H9 (cell line): ENCODE data around the gene CDK2. TPM values are rescaled to one million over a fixed set of nuclear protein-coding genes. Genes with fewer than 3 reads are reported as not detected.

ENCODE experiments used
- DNase-seq: peaks from one replicate; pipeline ENCODE4 v3.0.0-alpha.2; 2017
- H2AFZ ChIP-seq: one replicate; pipeline ENCODE4 v1.6.1; 2013; ENCODE audit warnings: mild to moderate bottlenecking, low read length, control low read depth, moderate library complexity
- H2AK5ac ChIP-seq: 2 replicates; pipeline ENCODE4 v1.6.1; 2013; ENCODE audit warnings: low read length, control low read depth, mixed read lengths; ENCODE audit not compliant: insufficient read length
- H2BK120ac ChIP-seq: one replicate; pipeline ENCODE4 v1.6.1; 2013; ENCODE audit warnings: low read depth, mild to moderate bottlenecking, low read length, control low read depth, inconsistent platforms; ENCODE audit not compliant: poor library complexity, severe bottlenecking
- H2BK12ac ChIP-seq: 2 replicates; pipeline ENCODE4 v1.6.1; 2013; ENCODE audit warnings: low read length, control low read depth, mixed read lengths, low read depth; ENCODE audit not compliant: insufficient read length
- H2BK15ac ChIP-seq: 2 replicates; pipeline ENCODE4 v1.6.1; 2013; ENCODE audit warnings: low read depth, low read length, control low read depth
- H2BK20ac ChIP-seq: one replicate; pipeline ENCODE4 v1.6.1; 2013; ENCODE audit warnings: low read depth, mild to moderate bottlenecking, low read length, control low read depth, inconsistent platforms; ENCODE audit not compliant: poor library complexity, severe bottlenecking
- H2BK5ac ChIP-seq: 2 replicates; pipeline ENCODE4 v1.6.1; 2013; ENCODE audit warnings: low read length, control low read depth, mixed read lengths; ENCODE audit not compliant: insufficient read length
- H3K14ac ChIP-seq: 2 replicates; pipeline ENCODE4 v1.6.1; 2013; ENCODE audit warnings: low read length, control low read depth; ENCODE audit not compliant: insufficient read depth
- H3K18ac ChIP-seq: 2 replicates; pipeline ENCODE4 v1.6.1; 2013; ENCODE audit warnings: low read depth, mild to moderate bottlenecking, mixed read lengths, low read length, control low read depth; ENCODE audit not compliant: insufficient read length
- H3K23ac ChIP-seq: 2 replicates; pipeline ENCODE4 v1.6.1; 2013; ENCODE audit warnings: low read length, control low read depth, mixed read lengths, low read depth; ENCODE audit not compliant: insufficient read length
- H3K23me2 ChIP-seq: 2 replicates; pipeline ENCODE4 v1.6.1; 2013; ENCODE audit warnings: low read depth, mild to moderate bottlenecking, mixed read lengths, low read length, control low read depth; ENCODE audit not compliant: insufficient read length, poor library complexity, severe bottlenecking
- H3K27ac ChIP-seq: 2 replicates; pipeline ENCODE4 v1.5.1; 2013; ENCODE audit warnings: low read length, control low read depth, mixed read lengths, low read depth; ENCODE audit not compliant: insufficient read length
- H3K27me3 ChIP-seq: 2 replicates; pipeline ENCODE4 v1.6.1; 2013; ENCODE audit warnings: low read length, control low read depth, inconsistent platforms; ENCODE audit not compliant: insufficient read depth
- H3K4ac ChIP-seq: 2 replicates; pipeline ENCODE4 v1.6.1; 2013; ENCODE audit warnings: low read depth, mild to moderate bottlenecking, control low read depth, inconsistent platforms, low read length, moderate library complexity
- H3K4me1 ChIP-seq: 2 replicates; pipeline ENCODE4 v1.6.1; 2013; ENCODE audit warnings: low read length, control low read depth, inconsistent platforms; ENCODE audit not compliant: insufficient read depth
- H3K4me2 ChIP-seq: 2 replicates; pipeline ENCODE4 v1.6.1; 2013; ENCODE audit warnings: low read length, control low read depth, mixed read lengths; ENCODE audit not compliant: insufficient read length, insufficient read depth
- H3K56ac ChIP-seq: 2 replicates; pipeline ENCODE4 v1.6.1; 2013; ENCODE audit warnings: low read depth, mild to moderate bottlenecking, mixed read lengths, low read length, control low read depth; ENCODE audit not compliant: insufficient read length
- H3K79me1 ChIP-seq: 2 replicates; pipeline ENCODE4 v1.6.1; 2013; ENCODE audit warnings: low read depth, mild to moderate bottlenecking, moderate library complexity, low read length, control low read depth, inconsistent platforms; ENCODE audit not compliant: insufficient read depth, poor library complexity, severe bottlenecking
- H3K79me2 ChIP-seq: 2 replicates; pipeline ENCODE4 v1.6.1; 2013; ENCODE audit warnings: low read length, control low read depth, inconsistent platforms; ENCODE audit not compliant: insufficient read depth
- H3K9ac ChIP-seq: 2 replicates; pipeline ENCODE4 v1.6.1; 2013; ENCODE audit warnings: low read length, control low read depth, mixed read lengths; ENCODE audit not compliant: insufficient read length; ENCODE audit errors: extremely low read depth
- H3K9me3 ChIP-seq: one replicate; pipeline ENCODE4 v1.6.1; 2013; ENCODE audit warnings: low read depth, low read length, inconsistent platforms; ENCODE audit not compliant: control insufficient read depth
- H3T11ph ChIP-seq: one replicate; pipeline ENCODE4 v1.6.1; 2013; ENCODE audit warnings: mild to moderate bottlenecking, low read length, control low read depth, inconsistent platforms
- H4K20me1 ChIP-seq: one replicate; pipeline ENCODE4 v1.6.1; 2013; ENCODE audit not compliant: control insufficient read depth, insufficient read length, insufficient read depth
- H4K5ac ChIP-seq: 2 replicates; pipeline ENCODE4 v1.6.1; 2013; ENCODE audit warnings: low read depth, mild to moderate bottlenecking, mixed read lengths, low read length, control low read depth; ENCODE audit not compliant: insufficient read length
- H4K8ac ChIP-seq: replicated peaks from 2 replicates; pipeline ENCODE4 v1.6.1; 2013; ENCODE audit warnings: low read length, control low read depth, mixed read lengths, low read depth; ENCODE audit not compliant: insufficient read length
- H4K91ac ChIP-seq: 2 replicates; pipeline ENCODE4 v1.6.1; 2013; ENCODE audit warnings: low read depth, mild to moderate bottlenecking, moderate library complexity, mixed read lengths, low read length, control low read depth; ENCODE audit not compliant: insufficient read length
- H3K27ac Mint-ChIP-seq, 3 experiments: 2 replicates in 2 of 3; 3 replicates in 1 of 3; pipeline ENCODE4 v1.8.0; 2020 to 2021; ENCODE audit warnings: mixed read lengths in 3 of 3, mild to moderate bottlenecking in 1 of 3, moderate library complexity in 1 of 3
- H3K27me3 Mint-ChIP-seq: 2 replicates; pipeline ENCODE4 v1.8.0; 2021; ENCODE audit warnings: low read depth, mild to moderate bottlenecking, moderate library complexity, mixed read lengths
- H3K36me3 Mint-ChIP-seq, 3 experiments: 2 replicates in 2 of 3; 3 replicates in 1 of 3; pipeline ENCODE4 v1.8.0; 2020 to 2021; ENCODE audit warnings: low read depth in 3 of 3, mixed read lengths in 3 of 3; ENCODE audit not compliant: insufficient read depth in 1 of 3
- H3K4me1 Mint-ChIP-seq, 2 experiments: 2 replicates each; pipeline ENCODE4 v1.8.0; 2020; ENCODE audit warnings: mixed read lengths in 2 of 2
- H3K4me3 Mint-ChIP-seq, 2 experiments: 2 replicates in 1 of 2; 3 replicates in 1 of 2; pipeline ENCODE4 v1.8.0; 2020 to 2021; ENCODE audit warnings: mild to moderate bottlenecking in 2 of 2, mixed read lengths in 2 of 2, moderate library complexity in 1 of 2
- H3K9me3 Mint-ChIP-seq, 2 experiments: 2 replicates in 1 of 2; 3 replicates in 1 of 2; pipeline ENCODE4 v1.8.0; 2020; ENCODE audit warnings: mild to moderate bottlenecking in 2 of 2, mixed read lengths in 2 of 2, moderate library complexity in 1 of 2
- WGBS: extraction: QIAGEN DNeasy Blood & Tissue Kit; methylation state at CpG from one replicate; pipeline ENCODE4 v1.1.7; 2013; ENCODE audit warnings: missing lambda C conversion rate, low lambda C conversion rate, mixed read lengths; ENCODE audit not compliant: insufficient read length; ENCODE audit errors: extremely low coverage; 5-methylcytosine and 5-hydroxymethylcytosine counted together
- total RNA-seq: library from RNA; stranded (reverse); gene quantifications from 2 replicates; pipeline ENCODE4 v1.2.1, GENCODE V29; 2021
- TF ChIP-seq, protein P1 (sequence below): fragments of 200-600 bp; sonication (generic); conservative IDR thresholded peaks from 3 replicates; pipeline ENCODE4 v1.8.0; 2021; ENCODE audit warnings: antibody characterized with exemption, mild to moderate bottlenecking

Gene CDK2
- total RNA-seq, 1 experiment from 2014 or later: 60.8 TPM

- Histone ChIP-seq H3K79me1 (no peaks in the 10 kb centered on the region), H3K27me3 (no peaks in the 10 kb centered on the region), H4K91ac (no peak overlapping the region), H3K9ac (no peak overlapping the region), H3K79me2 (no peaks in the 10 kb centered on the region), H4K8ac (no peak overlapping the region), H3K9me3 (no peaks in the 10 kb centered on the region), H3T11ph (no peak overlapping the region), H2BK120ac (no peak overlapping the region), H2BK12ac (no peak overlapping the region), H3K27ac (no peak overlapping the region), H4K20me1 (no peaks in the 10 kb centered on the region), H3K14ac (no peak overlapping the region), H3K4me1 (no peaks in the 10 kb centered on the region), H3K23me2 (peaks cover 8% of the 10 kb centered on the region), H3K18ac (no peak overlapping the region), H3K4ac (no peak overlapping the region), H3K56ac (no peak overlapping the region), H3K4me2 (no peak overlapping the region), H2BK20ac (no peak overlapping the region), H3K23ac (no peak overlapping the region), H4K5ac (no peak overlapping the region), H2BK5ac (no peak overlapping the region), H2BK15ac (no peak overlapping the region), H2AK5ac (no peak overlapping the region), H2AFZ (no peak overlapping the region)
- no CpG with 5 or more reads among the region's 8 CpGs for WGBS
- H3K9me3 Mint-ChIP-seq: no peaks in the 10 kb centered on the region
- H3K4me3 Mint-ChIP-seq: no peak overlapping the region
- no peak for DNase-seq
- 0 out of 7 replicates have a peak overlapping the region, but pooled peaks of 1 of the 3 experiments have one; percentile 57 for H3K27ac Mint-ChIP-seq
- H3K4me1 Mint-ChIP-seq: peaks cover 6 to 11% of the 10 kb centered on the region in 2 experiments; a peak in 3 of 4 replicates
- TF ChIP-seq, protein P1, sequence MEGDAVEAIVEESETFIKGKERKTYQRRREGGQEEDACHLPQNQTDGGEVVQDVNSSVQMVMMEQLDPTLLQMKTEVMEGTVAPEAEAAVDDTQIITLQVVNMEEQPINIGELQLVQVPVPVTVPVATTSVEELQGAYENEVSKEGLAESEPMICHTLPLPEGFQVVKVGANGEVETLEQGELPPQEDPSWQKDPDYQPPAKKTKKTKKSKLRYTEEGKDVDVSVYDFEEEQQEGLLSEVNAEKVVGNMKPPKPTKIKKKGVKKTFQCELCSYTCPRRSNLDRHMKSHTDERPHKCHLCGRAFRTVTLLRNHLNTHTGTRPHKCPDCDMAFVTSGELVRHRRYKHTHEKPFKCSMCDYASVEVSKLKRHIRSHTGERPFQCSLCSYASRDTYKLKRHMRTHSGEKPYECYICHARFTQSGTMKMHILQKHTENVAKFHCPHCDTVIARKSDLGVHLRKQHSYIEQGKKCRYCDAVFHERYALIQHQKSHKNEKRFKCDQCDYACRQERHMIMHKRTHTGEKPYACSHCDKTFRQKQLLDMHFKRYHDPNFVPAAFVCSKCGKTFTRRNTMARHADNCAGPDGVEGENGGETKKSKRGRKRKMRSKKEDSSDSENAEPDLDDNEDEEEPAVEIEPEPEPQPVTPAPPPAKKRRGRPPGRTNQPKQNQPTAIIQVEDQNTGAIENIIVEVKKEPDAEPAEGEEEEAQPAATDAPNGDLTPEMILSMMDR: no peak
- no peaks in the 10 kb centered on the region for H3K27me3 Mint-ChIP-seq
- H3K36me3 Mint-ChIP-seq: peaks cover 41 to 50% (median 46%) of the 10 kb centered on the region in 3 experiments; a peak in 6 of 7 replicates
These were observed 28.7 kb downstream of the CDK2 start for GRCh38 chr12:55995366-55995765.
